Measurements from ENCODE around the gene FUT7.

Gene FUT7

GRCh38 chr9:137027369-137028262 is 4.3 kb downstream of the FUT7 start, which contains the start of gene ABCA2:
Gene ABCA2 (minus strand): TSS chr9:137028237. CDS start chr9:137028140, 97 bp downstream.
- no peak for DNase-seq (ENCODE audit: insufficient read length, low spot score)
- peak; percentile 66 for FAIRE-seq

GRCh38 chr9:137026828-137027227 is 5.1 kb downstream of the FUT7 start:
- FAIRE-seq (no peak), DNase-seq (ENCODE audit: insufficient read length, low spot score) (no peak)
- TF ChIP-seq POLR2AphosphoS5 (IDR thresholded peaks at IDR 0.05; ENCODE audit: low read depth, low read length): no peak
- TF ChIP-seq TAF1 (IDR thresholded peaks at IDR 0.05; ENCODE audit: low read depth, low read length): no peak
- no peak for TF ChIP-seq POU2F2 (IDR thresholded peaks at IDR 0.05; ENCODE audit: low read depth, low read length)
- TF ChIP-seq PAX5 (IDR thresholded peaks at IDR 0.05; ENCODE audit: insufficient read depth, low read length, severe bottlenecking): no peak
- TF ChIP-seq SPI1 (IDR thresholded peaks at IDR 0.05; ENCODE audit: low read depth, low read length): no peak
- no peak for TF ChIP-seq POLR2A (IDR thresholded peaks at IDR 0.05; ENCODE audit: low read depth, low read length)

More at GRCh38 chr9:137027369-137028262, 4.3 kb downstream of the FUT7 start, which contains the start of gene ABCA2:
- no peak for TF ChIP-seq SPI1 (IDR thresholded peaks at IDR 0.05; ENCODE audit: low read depth, low read length)
- TF ChIP-seq POLR2A (IDR thresholded peaks at IDR 0.05; ENCODE audit: low read depth, low read length): no peak
- peak; percentile 13 for TF ChIP-seq PAX5 (IDR thresholded peaks at IDR 0.05; ENCODE audit: insufficient read depth, low read length, severe bottlenecking)

GRCh38 chr9:137026384-137026783 is 5.5 kb downstream of the FUT7 start:
- DNase-seq (ENCODE audit: insufficient read length, low spot score) (no peak), FAIRE-seq (no peak)
- TF ChIP-seq PAX5 (IDR thresholded peaks at IDR 0.05; ENCODE audit: insufficient read depth, low read length, severe bottlenecking): no peak
- TF ChIP-seq TAF1 (IDR thresholded peaks at IDR 0.05; ENCODE audit: low read depth, low read length): no peak
- TF ChIP-seq POLR2AphosphoS5 (IDR thresholded peaks at IDR 0.05; ENCODE audit: low read depth, low read length): no peak
- TF ChIP-seq POLR2A (IDR thresholded peaks at IDR 0.05; ENCODE audit: low read depth, low read length): no peak
- TF ChIP-seq POU2F2 (IDR thresholded peaks at IDR 0.05; ENCODE audit: low read depth, low read length): no peak
- TF ChIP-seq SPI1 (IDR thresholded peaks at IDR 0.05; ENCODE audit: low read depth, low read length): no peak

- DNase-seq (ENCODE audit: insufficient read length, low spot score): no peak
- no peak for TF ChIP-seq PAX5 (IDR thresholded peaks at IDR 0.05; ENCODE audit: insufficient read depth, low read length, severe bottlenecking)
- no peak for TF ChIP-seq POLR2A (IDR thresholded peaks at IDR 0.05; ENCODE audit: low read depth, low read length)
- TF ChIP-seq TAF1 (IDR thresholded peaks at IDR 0.05; ENCODE audit: low read depth, low read length): no peak
- no peak for TF ChIP-seq SPI1 (IDR thresholded peaks at IDR 0.05; ENCODE audit: low read depth, low read length)
- TF ChIP-seq POU2F2 (IDR thresholded peaks at IDR 0.05; ENCODE audit: low read depth, low read length): no peak
- no peak for TF ChIP-seq POLR2AphosphoS5 (IDR thresholded peaks at IDR 0.05; ENCODE audit: low read depth, low read length)
- no peak for FAIRE-seq
Measured at GRCh38 chr9:137025517-137025966, 6.3 kb downstream of the FUT7 start.

- DNase-seq (ENCODE audit: insufficient read length, low spot score) (no peak), FAIRE-seq (no peak)
- no peak for TF ChIP-seq POU2F2 (IDR thresholded peaks at IDR 0.05; ENCODE audit: low read depth, low read length)
- TF ChIP-seq PAX5 (IDR thresholded peaks at IDR 0.05; ENCODE audit: insufficient read depth, low read length, severe bottlenecking): no peak
Measured at GRCh38 chr9:137023583-137023991, 8.3 kb downstream of the FUT7 start.

GRCh38 chr9:137023157-137023556 is 8.7 kb downstream of the FUT7 start:
- DNase-seq (ENCODE audit: insufficient read length, low spot score): no peak
- TF ChIP-seq PAX5 (IDR thresholded peaks at IDR 0.05; ENCODE audit: insufficient read depth, low read length, severe bottlenecking) (no peak), TAF1 (IDR thresholded peaks at IDR 0.05; ENCODE audit: low read depth, low read length) (no peak), POU2F2 (IDR thresholded peaks at IDR 0.05; ENCODE audit: low read depth, low read length) (no peak), POLR2AphosphoS5 (IDR thresholded peaks at IDR 0.05; ENCODE audit: low read depth, low read length) (no peak), SPI1 (IDR thresholded peaks at IDR 0.05; ENCODE audit: low read depth, low read length) (no peak), POLR2A (IDR thresholded peaks at IDR 0.05; ENCODE audit: low read depth, low read length) (no peak)
- no peak for FAIRE-seq

- DNase-seq (ENCODE audit: insufficient read length, low spot score) (no peak), FAIRE-seq (no peak)
- TF ChIP-seq SPI1 (IDR thresholded peaks at IDR 0.05; ENCODE audit: low read depth, low read length): no peak
- TF ChIP-seq TAF1 (IDR thresholded peaks at IDR 0.05; ENCODE audit: low read depth, low read length): no peak
- no peak for TF ChIP-seq POLR2AphosphoS5 (IDR thresholded peaks at IDR 0.05; ENCODE audit: low read depth, low read length)
- TF ChIP-seq POLR2A (IDR thresholded peaks at IDR 0.05; ENCODE audit: low read depth, low read length): no peak
- no peak for TF ChIP-seq PAX5 (IDR thresholded peaks at IDR 0.05; ENCODE audit: insufficient read depth, low read length, severe bottlenecking)
- no peak for TF ChIP-seq POU2F2 (IDR thresholded peaks at IDR 0.05; ENCODE audit: low read depth, low read length)
Measured at GRCh38 chr9:137022662-137023008, 9.3 kb downstream of the FUT7 start.

GRCh38 chr9:137021979-137022661 is 9.8 kb downstream of the FUT7 start:
- peak; percentile 97 for FAIRE-seq
- peak; percentile 78 for DNase-seq (ENCODE audit: insufficient read length, low spot score)
- TF ChIP-seq TAF1 (IDR thresholded peaks at IDR 0.05; ENCODE audit: low read depth, low read length) (no peak), SPI1 (IDR thresholded peaks at IDR 0.05; ENCODE audit: low read depth, low read length) (no peak), POLR2A (IDR thresholded peaks at IDR 0.05; ENCODE audit: low read depth, low read length) (no peak), PAX5 (IDR thresholded peaks at IDR 0.05; ENCODE audit: insufficient read depth, low read length, severe bottlenecking) (no peak)

- TF ChIP-seq PAX5 (IDR thresholded peaks at IDR 0.05; ENCODE audit: insufficient read depth, low read length, severe bottlenecking) (no peak), POLR2AphosphoS5 (IDR thresholded peaks at IDR 0.05; ENCODE audit: low read depth, low read length) (no peak), TAF1 (IDR thresholded peaks at IDR 0.05; ENCODE audit: low read depth, low read length) (no peak), POU2F2 (IDR thresholded peaks at IDR 0.05; ENCODE audit: low read depth, low read length) (no peak), POLR2A (IDR thresholded peaks at IDR 0.05; ENCODE audit: low read depth, low read length) (no peak), SPI1 (IDR thresholded peaks at IDR 0.05; ENCODE audit: low read depth, low read length) (no peak)
- FAIRE-seq (no peak), DNase-seq (ENCODE audit: insufficient read length, low spot score) (no peak)
Measured at GRCh38 chr9:137021568-137021978, 10.3 kb downstream of the FUT7 start.

Measured in GM12891 (cell line).